ENCODE data around the gene TNFRSF11A.

Gene TNFRSF11A

GRCh38 chr18:62384068-62384467 is 59.0 kb downstream of the TNFRSF11A start:
- no peak for DNase-seq (ENCODE audit: extremely low read depth, low read depth)

GRCh38 chr18:62384610-62385097 is 59.5 kb downstream of the TNFRSF11A start:
- no peak for DNase-seq (ENCODE audit: extremely low read depth, low read depth)

More at GRCh38 chr18:62384068-62384467, 59.0 kb downstream of the TNFRSF11A start:
- TF ChIP-seq CTCF (IDR thresholded peaks at IDR 0.05; ENCODE audit: low read depth, low read length, missing control alignments): no peak
- no peak overlapping the region for H3K4me3 ChIP-seq (replicated peaks; ENCODE audit: low read depth, low read length)

GRCh38 chr18:62386091-62386490 is 61.0 kb downstream of the TNFRSF11A start:
- no peak for DNase-seq (ENCODE audit: extremely low read depth, low read depth)
- no peak overlapping the region for H3K4me3 ChIP-seq (replicated peaks; ENCODE audit: low read depth, low read length)
- no peak for TF ChIP-seq CTCF (IDR thresholded peaks at IDR 0.05; ENCODE audit: low read depth, low read length, missing control alignments)

More at GRCh38 chr18:62384610-62385097, 59.5 kb downstream of the TNFRSF11A start:
- TF ChIP-seq CTCF (IDR thresholded peaks at IDR 0.05; ENCODE audit: low read depth, low read length, missing control alignments): no peak
- no peak overlapping the region for H3K4me3 ChIP-seq (replicated peaks; ENCODE audit: low read depth, low read length)

GRCh38 chr18:62386601-62387000 is 61.5 kb downstream of the TNFRSF11A start:
- H3K4me3 ChIP-seq (replicated peaks; ENCODE audit: low read depth, low read length): no peak overlapping the region
- no peak for DNase-seq (ENCODE audit: extremely low read depth, low read depth)
- TF ChIP-seq CTCF (IDR thresholded peaks at IDR 0.05; ENCODE audit: low read depth, low read length, missing control alignments): no peak

- H3K4me3 ChIP-seq (replicated peaks; ENCODE audit: low read depth, low read length): no peak overlapping the region
- no peak for TF ChIP-seq CTCF (IDR thresholded peaks at IDR 0.05; ENCODE audit: low read depth, low read length, missing control alignments)
- no peak for DNase-seq (ENCODE audit: extremely low read depth, low read depth)
These were observed 62.1 kb downstream of the TNFRSF11A start for GRCh38 chr18:62387257-62387656.

- no peak for DNase-seq (ENCODE audit: extremely low read depth, low read depth)
- H3K4me3 ChIP-seq (replicated peaks; ENCODE audit: low read depth, low read length): no peak overlapping the region
- TF ChIP-seq CTCF (IDR thresholded peaks at IDR 0.05; ENCODE audit: low read depth, low read length, missing control alignments): no peak
These were observed 64.0 kb downstream of the TNFRSF11A start for GRCh38 chr18:62388855-62389760.

All from HFF-Myc (cell line).